ENCODE data around the gene CC2D2B.

The CC2D2B gene

GRCh38 chr10:95881316-95881715 lies 26.5 kb upstream of the CC2D2B start:
- TF ChIP-seq CTCF (IDR thresholded peaks at IDR 0.05), result no peak

GRCh38 chr10:95889830-95890229 lies 17.9 kb upstream of the CC2D2B start:
- TF ChIP-seq CTCF (IDR thresholded peaks at IDR 0.05), result no peak

- no peak for TF ChIP-seq CTCF (IDR thresholded peaks at IDR 0.05)
Observed at GRCh38 chr10:95896071-95896850, 11.5 kb upstream of the CC2D2B start.

- no peak for TF ChIP-seq CTCF (IDR thresholded peaks at IDR 0.05)
Observed at GRCh38 chr10:95906677-95907455, 909 bp upstream of the CC2D2B start.

- no peak for TF ChIP-seq CTCF (IDR thresholded peaks at IDR 0.05)
Observed at GRCh38 chr10:95908450-95908849, 675 bp downstream of the CC2D2B start.

GRCh38 chr10:95909561-95909960 lies 1.8 kb downstream of the CC2D2B start:
- TF ChIP-seq CTCF (IDR thresholded peaks at IDR 0.05), result no peak

- TF ChIP-seq CTCF (IDR thresholded peaks at IDR 0.05), result no peak
Observed at GRCh38 chr10:95920798-95921426, 13.1 kb downstream of the CC2D2B start.

Data from LNCAP (cell line).